CD14-positive monocyte (primary cell): ENCODE measurements around the gene FAM53B. TPM values are rescaled to one million over a fixed set of nuclear protein-coding genes. Genes with fewer than 3 reads are reported as not detected.

Source experiments
- DNase-seq, 3 donors: peaks; one replicate each; pipeline ENCODE4 v3.0.0-alpha.2; 2011 to 2022
- H2AFZ ChIP-seq: 2 replicates; pipeline ENCODE4 v1.6.0; 2012; ENCODE audit warnings: mild to moderate bottlenecking, low read depth, low read length, inconsistent platforms; ENCODE audit not compliant: insufficient read depth, poor library complexity, severe bottlenecking
- H3K27ac ChIP-seq, 2 donors: 1 replicate in 1 of 2; 2 replicates in 1 of 2; pipeline ENCODE4 v1.5.1; 2012 to 2013; ENCODE audit warnings: low read length in 2 of 2, control low read depth in 1 of 2, inconsistent platforms in 1 of 2, low read depth in 1 of 2, mild to moderate bottlenecking in 1 of 2
- H3K27me3 ChIP-seq, 2 donors: one replicate each; pipeline versions ENCODE4 v1.6.0 to v1.6.1; 2011 to 2013; ENCODE audit warnings: low read length in 2 of 2; ENCODE audit not compliant: control insufficient read depth in 2 of 2, insufficient read depth in 2 of 2
- H3K36me3 ChIP-seq, 2 donors: replicated peaks in 1 of 2; 1 replicate in 1 of 2; 2 replicates in 1 of 2; pipeline versions ENCODE4 v1.5.1 to v1.6.1; 2012 to 2013; ENCODE audit warnings: low read length in 2 of 2, control low read depth in 1 of 2, inconsistent platforms in 1 of 2, mild to moderate bottlenecking in 1 of 2; ENCODE audit not compliant: insufficient read depth in 2 of 2, control insufficient read depth in 1 of 2
- H3K4me1 ChIP-seq, 2 donors: 1 replicate in 1 of 2; 2 replicates in 1 of 2; pipeline versions ENCODE4 v1.5.1 to v1.6.1; 2012 to 2013; ENCODE audit warnings: low read length in 2 of 2, control low read depth in 1 of 2, inconsistent platforms in 1 of 2, mild to moderate bottlenecking in 1 of 2, moderate library complexity in 1 of 2; ENCODE audit not compliant: insufficient read depth in 2 of 2, control insufficient read depth in 1 of 2
- H3K4me2 ChIP-seq: replicated peaks from 2 replicates; pipeline ENCODE3; 2012; ENCODE audit warnings: low read length, moderate library complexity, mild to moderate bottlenecking; ENCODE audit not compliant: poor library complexity, severe bottlenecking; ENCODE audit errors: extremely low read depth
- H3K4me3 ChIP-seq, 3 experiments: fragments of 200-600 bp in 1 of 3; sonication (generic) in 1 of 3; replicated peaks in 1 of 3; 1 replicate in 2 of 3; 2 replicates in 1 of 3; pipeline ENCODE4 v1.5.1; 2011 to 2013; ENCODE audit warnings: low read length in 3 of 3, mild to moderate bottlenecking in 3 of 3, control low read depth in 2 of 3, low read depth in 2 of 3, inconsistent platforms in 1 of 3, moderate library complexity in 1 of 3
- H3K79me2 ChIP-seq: 2 replicates; pipeline ENCODE4 v1.6.0; 2012; ENCODE audit warnings: mild to moderate bottlenecking, control low read depth, inconsistent platforms, low read length, moderate library complexity; ENCODE audit not compliant: insufficient read depth
- H3K9ac ChIP-seq: 2 replicates; pipeline ENCODE4 v1.6.0; 2017; ENCODE audit warnings: low read length, mild to moderate bottlenecking; ENCODE audit not compliant: insufficient read depth, poor library complexity, severe bottlenecking
- H3K9me3 ChIP-seq, 2 donors: replicated peaks in 1 of 2; 1 replicate in 1 of 2; 2 replicates in 1 of 2; pipeline versions ENCODE4 v1.5.1 to v1.6.1; 2012 to 2013; ENCODE audit warnings: low read length in 2 of 2, control low read depth in 1 of 2; ENCODE audit not compliant: control insufficient read depth in 1 of 2, insufficient read depth in 1 of 2
- H4K20me1 ChIP-seq: 2 replicates; pipeline ENCODE4 v1.6.0; 2012; ENCODE audit warnings: mild to moderate bottlenecking, low read length, control low read depth, moderate library complexity; ENCODE audit not compliant: insufficient read depth
- H3K27ac Mint-ChIP-seq, 7 donors: one replicate each; pipeline ENCODE4 v1.8.0; 2020; ENCODE audit warnings: mild to moderate bottlenecking in 7 of 7, mixed read lengths in 7 of 7, moderate library complexity in 6 of 7, inconsistent platforms in 2 of 7
- H3K27me3 Mint-ChIP-seq, 3 donors: one replicate each; pipeline ENCODE4 v1.8.0; 2021 to 2022; ENCODE audit warnings: low read depth in 3 of 3, mild to moderate bottlenecking in 3 of 3, mixed read lengths in 3 of 3, moderate library complexity in 3 of 3, inconsistent platforms in 1 of 3
- H3K36me3 Mint-ChIP-seq, 2 donors: one replicate each; pipeline ENCODE4 v1.8.0; 2020; ENCODE audit warnings: mixed read lengths in 2 of 2, inconsistent platforms in 1 of 2, mild to moderate bottlenecking in 1 of 2
- H3K4me1 Mint-ChIP-seq: one replicate; pipeline ENCODE4 v1.8.0; 2020; ENCODE audit warnings: mild to moderate bottlenecking, mixed read lengths
- H3K4me3 Mint-ChIP-seq, 2 donors: one replicate each; pipeline ENCODE4 v1.8.0; 2020; ENCODE audit warnings: mild to moderate bottlenecking in 2 of 2, mixed read lengths in 2 of 2, moderate library complexity in 1 of 2
- H3K9me3 Mint-ChIP-seq, 7 donors: one replicate each; pipeline ENCODE4 v1.8.0; 2020 to 2022; ENCODE audit warnings: mixed read lengths in 7 of 7, mild to moderate bottlenecking in 6 of 7, moderate library complexity in 6 of 7, inconsistent platforms in 2 of 7
- CTCF ChIP-seq: fragments of 200-600 bp; IDR thresholded peaks from one replicate; pipeline ENCODE4 v1.8.0; 2022; ENCODE audit warnings: antibody characterized with exemption, mild to moderate bottlenecking
- WGBS: methylation state at CpG from one replicate; pipeline ENCODE4 v1.1.5; 2013; ENCODE audit warnings: missing lambda C conversion rate; ENCODE audit not compliant: insufficient coverage; 5-methylcytosine and 5-hydroxymethylcytosine counted together
- intact Hi-C, 2 donors: fragments of 100-400 bp; cut with micrococcal nuclease; formaldehyde crosslinking; loops; one replicate each; pipeline versions ENCODE4 v1.15.0 to v1.15.1; 2023
- polyA plus RNA-seq, 3 donors: library from polyadenylated mRNA; depleted of rRNA in 1 of 3; unstranded in 2 of 3; stranded (reverse) in 1 of 3; fragments of 300-500 nt in 2 of 3; fragments of >200 nt in 1 of 3; fragmentation: Illumina TruSeq in 2 of 3; gene quantifications; 1 replicate in 2 of 3; 2 replicates in 1 of 3; pipeline ENCODE4 v1.2.3, GENCODE V29; 2012 to 2021

FAM53B gene
- polyA plus RNA-seq, 3 donors = 5.8 to 23.3 (median 12.6) TPM

GRCh38 chr10:124618470-124619073 lies 125.6 kb downstream of the FAM53B start:
- H3K4me1 ChIP-seq = peaks cover 18 to 22% of the 10 kb centered on the region in 2 donors
- Mint-ChIP-seq H3K4me3 (no peak overlapping the region), H3K36me3 (peaks cover 41 to 73% of the 10 kb centered on the region in 2 donors), H3K4me1 (peaks cover 28% of the 10 kb centered on the region), H3K27me3 (no peaks in the 10 kb centered on the region), H3K9me3 (no peaks in the 10 kb centered on the region), H3K27ac (peak overlapping the region in 2 of 7 donors; percentile 58 to 69)
- no peaks in the 10 kb centered on the region for H3K27me3 ChIP-seq
- no peak for TF ChIP-seq CTCF
- H3K4me2 ChIP-seq = no peak overlapping the region
- peaks cover 89% of the 10 kb centered on the region for H4K20me1 ChIP-seq
- no peak overlapping the region for H3K4me3 ChIP-seq
- no peak for DNase-seq
- H3K36me3 ChIP-seq = peaks cover 34 to 57% of the 10 kb centered on the region in 2 donors
- 98% methylated on average over 17 of the region's 18 CpGs for WGBS
- intact Hi-C loops = loop anchor here in 1 of 2 donors (10.0 kb wide), 1 partner anchor 74 kb away; no protein-coding TSS in a partner anchor
- H3K79me2 ChIP-seq = peaks cover 11% of the 10 kb centered on the region
- no peak overlapping the region for H3K9ac ChIP-seq
- no peak overlapping the region for H2AFZ ChIP-seq
- peak overlapping the region in 1 of 2 donors; percentile 26 for H3K27ac ChIP-seq
- H3K9me3 ChIP-seq = no peaks in the 10 kb centered on the region

DNA sequence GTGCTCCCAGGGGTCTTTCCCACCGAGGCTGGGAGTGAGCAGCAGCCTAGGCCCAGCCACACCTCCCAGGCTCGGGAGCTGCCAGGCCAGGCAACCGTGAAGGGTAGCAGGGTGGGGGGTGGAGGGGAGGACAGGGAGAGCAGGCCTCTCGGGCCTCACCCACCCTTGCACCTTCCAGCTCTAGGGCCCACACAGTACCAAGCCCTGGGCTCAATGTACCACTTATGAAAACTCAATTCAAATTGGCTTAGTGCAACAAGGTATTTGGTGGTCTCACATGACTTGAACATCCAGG lies 127.4 kb downstream of the FAM53B start:
- peaks cover 40% of the 10 kb centered on the region for H3K4me1 Mint-ChIP-seq
- no peak overlapping the region for H3K27ac ChIP-seq

More for the DNA sequence above, 127.4 kb downstream of the FAM53B start:
- Mint-ChIP-seq H3K27ac (no peak overlapping the region), H3K9me3 (no peaks in the 10 kb centered on the region), H3K27me3 (peaks cover 0 to 3% (median 0%) of the 10 kb centered on the region in 3 donors), H3K4me3 (no peak overlapping the region), H3K36me3 (peaks cover 35 to 57% of the 10 kb centered on the region in 2 donors)
- WGBS = 60% methylated on average over 1 of the region's 4 CpGs
- H3K9ac ChIP-seq = no peak overlapping the region
- no peak overlapping the region for H3K4me2 ChIP-seq
- DNase-seq = no peak
- no peaks in the 10 kb centered on the region for H3K9me3 ChIP-seq
- H2AFZ ChIP-seq = no peak overlapping the region
- peaks cover 30 to 34% of the 10 kb centered on the region in 2 donors for H3K4me1 ChIP-seq
- peaks cover 73% of the 10 kb centered on the region for H4K20me1 ChIP-seq
- H3K4me3 ChIP-seq = no peak overlapping the region
- H3K36me3 ChIP-seq = peaks cover 18 to 39% of the 10 kb centered on the region in 2 donors
- peaks cover 5% of the 10 kb centered on the region for H3K79me2 ChIP-seq
- no peaks in the 10 kb centered on the region for H3K27me3 ChIP-seq
- no peak for TF ChIP-seq CTCF
- intact Hi-C loops = loop anchor here in 1 of 2 donors (10.0 kb wide), 1 partner anchor 72 kb away; no protein-coding TSS in a partner anchor
